ENCODE measurements around the gene KLHDC9.

DNA sequence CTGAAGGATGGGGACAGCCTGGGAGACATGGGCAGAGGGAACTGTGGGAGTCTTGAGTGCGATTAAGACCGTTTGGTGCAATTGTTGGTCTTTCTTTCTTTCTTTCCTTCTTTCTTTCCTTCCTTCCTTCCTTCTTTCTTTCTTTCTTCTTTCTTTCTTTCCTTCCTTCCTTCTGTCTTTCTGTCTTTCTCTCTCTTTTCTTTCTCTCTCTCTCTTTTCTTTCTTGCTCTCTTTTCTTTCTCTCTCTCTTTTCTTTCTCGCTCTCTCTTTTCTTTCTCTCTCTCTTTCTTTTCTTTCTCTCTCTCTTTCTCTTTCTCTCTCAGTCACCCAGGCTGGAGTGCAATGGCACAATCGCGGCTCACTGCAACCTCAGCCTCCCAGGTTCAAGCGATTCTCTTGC lies 2.9 kb upstream of the KLHDC9 start:
- no peak for TF ChIP-seq SYNCRIP (IDR thresholded peaks at IDR 0.05; ENCODE audit: insufficient read depth, low read depth, low read length)
- TF ChIP-seq ZNF121 (CRISPR knock-in tag; IDR thresholded peaks at IDR 0.05), result no peak
- TF ChIP-seq, protein P1, sequence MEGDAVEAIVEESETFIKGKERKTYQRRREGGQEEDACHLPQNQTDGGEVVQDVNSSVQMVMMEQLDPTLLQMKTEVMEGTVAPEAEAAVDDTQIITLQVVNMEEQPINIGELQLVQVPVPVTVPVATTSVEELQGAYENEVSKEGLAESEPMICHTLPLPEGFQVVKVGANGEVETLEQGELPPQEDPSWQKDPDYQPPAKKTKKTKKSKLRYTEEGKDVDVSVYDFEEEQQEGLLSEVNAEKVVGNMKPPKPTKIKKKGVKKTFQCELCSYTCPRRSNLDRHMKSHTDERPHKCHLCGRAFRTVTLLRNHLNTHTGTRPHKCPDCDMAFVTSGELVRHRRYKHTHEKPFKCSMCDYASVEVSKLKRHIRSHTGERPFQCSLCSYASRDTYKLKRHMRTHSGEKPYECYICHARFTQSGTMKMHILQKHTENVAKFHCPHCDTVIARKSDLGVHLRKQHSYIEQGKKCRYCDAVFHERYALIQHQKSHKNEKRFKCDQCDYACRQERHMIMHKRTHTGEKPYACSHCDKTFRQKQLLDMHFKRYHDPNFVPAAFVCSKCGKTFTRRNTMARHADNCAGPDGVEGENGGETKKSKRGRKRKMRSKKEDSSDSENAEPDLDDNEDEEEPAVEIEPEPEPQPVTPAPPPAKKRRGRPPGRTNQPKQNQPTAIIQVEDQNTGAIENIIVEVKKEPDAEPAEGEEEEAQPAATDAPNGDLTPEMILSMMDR (CRISPR knock-in tag; IDR thresholded peaks at IDR 0.05), result no peak
- TF ChIP-seq ETV6 (CRISPR knock-in tag; conservative IDR thresholded peaks at IDR 0.05), result no peak
- TF ChIP-seq, protein P2, sequence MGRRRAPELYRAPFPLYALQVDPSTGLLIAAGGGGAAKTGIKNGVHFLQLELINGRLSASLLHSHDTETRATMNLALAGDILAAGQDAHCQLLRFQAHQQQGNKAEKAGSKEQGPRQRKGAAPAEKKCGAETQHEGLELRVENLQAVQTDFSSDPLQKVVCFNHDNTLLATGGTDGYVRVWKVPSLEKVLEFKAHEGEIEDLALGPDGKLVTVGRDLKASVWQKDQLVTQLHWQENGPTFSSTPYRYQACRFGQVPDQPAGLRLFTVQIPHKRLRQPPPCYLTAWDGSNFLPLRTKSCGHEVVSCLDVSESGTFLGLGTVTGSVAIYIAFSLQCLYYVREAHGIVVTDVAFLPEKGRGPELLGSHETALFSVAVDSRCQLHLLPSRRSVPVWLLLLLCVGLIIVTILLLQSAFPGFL (CRISPR knock-in tag; IDR thresholded peaks at IDR 0.05), result no peak
- TF ChIP-seq, protein P3, sequence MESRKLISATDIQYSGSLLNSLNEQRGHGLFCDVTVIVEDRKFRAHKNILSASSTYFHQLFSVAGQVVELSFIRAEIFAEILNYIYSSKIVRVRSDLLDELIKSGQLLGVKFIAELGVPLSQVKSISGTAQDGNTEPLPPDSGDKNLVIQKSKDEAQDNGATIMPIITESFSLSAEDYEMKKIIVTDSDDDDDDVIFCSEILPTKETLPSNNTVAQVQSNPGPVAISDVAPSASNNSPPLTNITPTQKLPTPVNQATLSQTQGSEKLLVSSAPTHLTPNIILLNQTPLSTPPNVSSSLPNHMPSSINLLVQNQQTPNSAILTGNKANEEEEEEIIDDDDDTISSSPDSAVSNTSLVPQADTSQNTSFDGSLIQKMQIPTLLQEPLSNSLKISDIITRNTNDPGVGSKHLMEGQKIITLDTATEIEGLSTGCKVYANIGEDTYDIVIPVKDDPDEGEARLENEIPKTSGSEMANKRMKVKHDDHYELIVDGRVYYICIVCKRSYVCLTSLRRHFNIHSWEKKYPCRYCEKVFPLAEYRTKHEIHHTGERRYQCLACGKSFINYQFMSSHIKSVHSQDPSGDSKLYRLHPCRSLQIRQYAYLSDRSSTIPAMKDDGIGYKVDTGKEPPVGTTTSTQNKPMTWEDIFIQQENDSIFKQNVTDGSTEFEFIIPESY (CRISPR knock-in tag; IDR thresholded peaks at IDR 0.05), result no peak
- TF ChIP-seq ZNF724P (CRISPR knock-in tag; IDR thresholded peaks at IDR 0.05; ENCODE audit: borderline replicate concordance), result no peak
- TF ChIP-seq DNMT1 (CRISPR knock-in tag; IDR thresholded peaks at IDR 0.05), result no peak
- no peak for TF ChIP-seq ZNF124 (CRISPR knock-in tag; IDR thresholded peaks at IDR 0.05)

Measured in HepG2 (cell line).